ENCODE measurements around the gene FOXP1. TPM values are rescaled to one million over a fixed set of nuclear protein-coding genes. Genes with fewer than 3 reads are reported as not detected.
"Not testable (repeated sequence)": the region's sequence is repeated elsewhere in the genome, so short reads cannot be mapped to it uniquely, and the experiment has no call there.

The FOXP1 gene
- total RNA-seq, 1 donor from 2014 or later, result 72.3 TPM

- DNase-seq, result no peak
Measured at GRCh38 chr3:71016178-71016845, 567.2 kb downstream of the FOXP1 start.

- not testable (repeated sequence) for DNase-seq
Measured at GRCh38 chr3:71014616-71015015, 568.9 kb downstream of the FOXP1 start.

- DNase-seq, result no peak
Measured at GRCh38 chr3:71012971-71013370, 570.6 kb downstream of the FOXP1 start.

GRCh38 chr3:71011565-71012287 is 571.8 kb downstream of the FOXP1 start:
- peak; percentile 34 for DNase-seq

GRCh38 chr3:71010726-71011455 is 572.6 kb downstream of the FOXP1 start:
- no peak for DNase-seq

- DNase-seq, result peak; percentile 25
Measured at GRCh38 chr3:71008350-71008935, 575.1 kb downstream of the FOXP1 start.

- DNase-seq, result peak; percentile 58
Measured at GRCh38 chr3:71006810-71007785, 576.4 kb downstream of the FOXP1 start.

- peak; percentile 74 for DNase-seq
Measured at GRCh38 chr3:71005702-71006321, 577.7 kb downstream of the FOXP1 start.

- DNase-seq, result no peak
Measured at GRCh38 chr3:71003511-71003910, 580.0 kb downstream of the FOXP1 start.

GRCh38 chr3:71002298-71002697 is 581.2 kb downstream of the FOXP1 start:
- no peak for DNase-seq

- DNase-seq, result no peak
Measured at GRCh38 chr3:71001303-71001830, 582.2 kb downstream of the FOXP1 start.

- no peak for DNase-seq
Measured at GRCh38 chr3:71000483-71000882, 583.0 kb downstream of the FOXP1 start.

- peak; percentile 79 for DNase-seq
Measured at GRCh38 chr3:70999730-71000129, 583.8 kb downstream of the FOXP1 start.

- peak; percentile 25 for DNase-seq
Measured at GRCh38 chr3:70996082-70996481, 587.4 kb downstream of the FOXP1 start.

GRCh38 chr3:70994644-70995043 is 588.9 kb downstream of the FOXP1 start:
- DNase-seq, result no peak

- DNase-seq, result no peak
Measured at GRCh38 chr3:70992562-70993204, 590.8 kb downstream of the FOXP1 start.

- DNase-seq, result no peak
Measured at GRCh38 chr3:70992131-70992530, 591.4 kb downstream of the FOXP1 start.

GRCh38 chr3:70990723-70991122 is 592.8 kb downstream of the FOXP1 start:
- peak; percentile 24 for DNase-seq

- no peak for DNase-seq
Measured at GRCh38 chr3:70990185-70990584, 593.3 kb downstream of the FOXP1 start.

GRCh38 chr3:70989174-70989573 is 594.4 kb downstream of the FOXP1 start:
- DNase-seq, result peak; percentile 35

- no peak for DNase-seq
Measured at GRCh38 chr3:70988111-70988510, 595.4 kb downstream of the FOXP1 start.
